ENCODE measurements around the gene FABP3. TPM values are rescaled to one million over a fixed set of nuclear protein-coding genes. Genes with fewer than 3 reads are reported as not detected.

Gene FABP3
- total and polyA plus RNA-seq, 2 experiments from 2014 or later, result 19.3 to 50.2 TPM

DNA sequence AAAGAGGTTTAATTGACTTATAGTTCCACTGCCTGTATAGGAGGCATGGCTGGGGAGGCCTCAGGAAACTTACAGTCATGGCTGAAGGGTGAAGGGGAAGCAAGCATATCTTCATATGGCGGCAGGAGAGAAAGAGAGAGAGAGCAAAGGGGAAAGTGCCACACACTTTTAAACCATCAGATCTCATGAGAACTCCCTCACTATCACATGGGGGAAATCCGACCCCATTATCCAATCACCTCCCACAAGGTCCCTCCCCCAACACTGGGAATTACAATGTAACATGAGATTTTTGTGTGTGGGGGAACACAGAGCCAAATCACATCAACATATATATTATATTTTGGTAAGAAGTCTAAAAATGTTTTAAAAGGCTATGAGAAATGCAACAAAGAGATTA is 27.2 kb downstream of the FABP3 start:
- Mint-ChIP-seq H3K27ac (peak overlapping the region; percentile 61; the same call in 1 of the 2 replicates), H3K9me3 (no peaks in the 10 kb centered on the region)
- peak; percentile 58 for ATAC-seq

More for the DNA sequence above, 27.2 kb downstream of the FABP3 start:
- peak; percentile 14 for DNase-seq (ENCODE audit: low spot score)
- H3K36me3 Mint-ChIP-seq (ENCODE audit: low read depth), result peaks cover 14% of the 10 kb centered on the region; the same call in 2 of the 3 replicates
- H3K4me3 Mint-ChIP-seq, result no peak overlapping the region
- Histone ChIP-seq H3F3A (replicated peaks; ENCODE audit: low read depth) (no peaks in the 10 kb centered on the region), H3K27me3 (ENCODE audit: insufficient read depth) (no peaks in the 10 kb centered on the region), H3K27ac (ENCODE audit: low read depth) (no peak overlapping the region), H4K20me1 (replicated peaks; ENCODE audit: insufficient read depth) (peaks cover 3% of the 10 kb centered on the region; the same call in 1 of the 2 replicates), H3K79me2 (replicated peaks; ENCODE audit: insufficient read depth) (no peaks in the 10 kb centered on the region; the same call in 1 of the 2 replicates), H3K36me3 (ENCODE audit: insufficient read depth) (peaks cover 3% of the 10 kb centered on the region; the same call in 1 of the 2 replicates), H3K9me2 (ENCODE audit: insufficient read depth) (no peaks in the 10 kb centered on the region), H3K4me3 (no peak overlapping the region), H3K4me2 (no peak overlapping the region), H2AFZ (no peak overlapping the region), H3K4me1 (ENCODE audit: insufficient read depth) (no peaks in the 10 kb centered on the region)
- TF ChIP-seq CREB1 (CRISPR knock-in tag; IDR thresholded peaks at IDR 0.05; ENCODE audit: low read depth) (no peak), ZNF462 (CRISPR knock-in tag; IDR thresholded peaks at IDR 0.05) (no peak), JUNB (IDR thresholded peaks at IDR 0.05; ENCODE audit: unreplicated experiment) (no peak)
- H3K27me3 Mint-ChIP-seq (ENCODE audit: insufficient read depth, low read depth, poor library complexity), result no peaks in the 10 kb centered on the region
- peaks cover 7% of the 10 kb centered on the region; the same call in 2 of the 3 replicates for H3K4me1 Mint-ChIP-seq
